Thyroid gland (tissue), 4 donors: ENCODE data around the gene GDA.

Experiments used
- POLR2A ChIP-seq, 2 donors: fragments of 450-650 bp; IDR thresholded peaks; one replicate each; pipeline ENCODE4 v1.6.1; 2017; ENCODE audit warnings: antibody characterized with exemption in 2 of 2, mild to moderate bottlenecking in 2 of 2, moderate library complexity in 1 of 2
- TF ChIP-seq, protein P1 (sequence below), 6 experiments: fragments of 200-600 bp in 3 of 6; fragments of 450-650 bp in 3 of 6; sonication (generic) in 3 of 6; IDR thresholded peaks; one replicate each; pipeline ENCODE4 v1.5.1; 2016 to 2019; ENCODE audit warnings: antibody characterized with exemption in 6 of 6, mild to moderate bottlenecking in 2 of 6, inconsistent platforms in 1 of 6, moderate library complexity in 1 of 6

DNA sequence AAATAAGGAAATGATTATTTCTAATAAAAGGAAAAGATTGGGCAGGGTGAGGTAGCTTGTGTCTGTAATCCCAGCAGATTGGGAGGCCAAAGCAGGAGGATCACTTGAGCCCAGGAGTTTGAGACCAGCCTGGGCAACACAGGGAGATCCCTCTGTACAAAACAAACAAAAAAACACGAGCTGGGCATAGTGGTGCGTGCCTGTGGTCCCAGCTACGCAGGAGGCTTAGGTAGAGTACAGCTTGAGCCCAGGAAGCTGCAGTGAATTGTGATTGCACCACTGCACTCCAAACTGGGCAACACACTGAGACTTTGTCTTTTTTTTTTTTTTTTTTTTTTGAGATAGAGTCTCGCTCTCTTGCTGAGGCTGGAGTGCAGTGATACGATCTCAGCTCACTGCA, 18.8 kb downstream of the GDA start:
- TF ChIP-seq, protein P1, sequence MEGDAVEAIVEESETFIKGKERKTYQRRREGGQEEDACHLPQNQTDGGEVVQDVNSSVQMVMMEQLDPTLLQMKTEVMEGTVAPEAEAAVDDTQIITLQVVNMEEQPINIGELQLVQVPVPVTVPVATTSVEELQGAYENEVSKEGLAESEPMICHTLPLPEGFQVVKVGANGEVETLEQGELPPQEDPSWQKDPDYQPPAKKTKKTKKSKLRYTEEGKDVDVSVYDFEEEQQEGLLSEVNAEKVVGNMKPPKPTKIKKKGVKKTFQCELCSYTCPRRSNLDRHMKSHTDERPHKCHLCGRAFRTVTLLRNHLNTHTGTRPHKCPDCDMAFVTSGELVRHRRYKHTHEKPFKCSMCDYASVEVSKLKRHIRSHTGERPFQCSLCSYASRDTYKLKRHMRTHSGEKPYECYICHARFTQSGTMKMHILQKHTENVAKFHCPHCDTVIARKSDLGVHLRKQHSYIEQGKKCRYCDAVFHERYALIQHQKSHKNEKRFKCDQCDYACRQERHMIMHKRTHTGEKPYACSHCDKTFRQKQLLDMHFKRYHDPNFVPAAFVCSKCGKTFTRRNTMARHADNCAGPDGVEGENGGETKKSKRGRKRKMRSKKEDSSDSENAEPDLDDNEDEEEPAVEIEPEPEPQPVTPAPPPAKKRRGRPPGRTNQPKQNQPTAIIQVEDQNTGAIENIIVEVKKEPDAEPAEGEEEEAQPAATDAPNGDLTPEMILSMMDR (IDR thresholded peaks at IDR 0.05) = no peak
- no peak for TF ChIP-seq POLR2A (IDR thresholded peaks at IDR 0.05)
